NCI-H446 treated with DMSO at 0.1 percent for 48 hours (cell line): Measurements from ENCODE around the gene KAZN.

Source experiments
- DNase-seq: peaks from one replicate; lab custom pipeline; 2025; lab: John Stamatoyannopoulos, UW

KAZN gene

DNA sequence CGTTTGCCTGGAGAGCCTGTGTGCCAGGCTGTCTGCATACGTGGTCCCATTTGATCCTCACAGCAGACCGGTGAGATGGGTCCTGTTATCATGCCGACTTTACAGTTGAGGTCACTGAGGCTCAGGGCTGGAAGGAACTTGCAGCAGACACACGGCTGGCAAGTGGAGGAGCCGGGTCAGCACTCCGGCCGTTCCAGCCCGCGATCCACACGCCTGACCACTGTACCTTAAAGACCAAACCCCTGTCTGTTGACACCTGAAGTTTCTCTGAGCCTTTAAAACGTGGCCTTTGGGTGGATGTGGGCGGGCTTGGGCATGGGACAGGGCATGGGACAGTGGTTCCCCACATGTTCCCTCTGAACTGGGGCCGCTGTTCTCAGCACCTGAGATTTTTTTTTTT, 383.5 kb downstream of the KAZN start:
- no peak for DNase-seq

DNA sequence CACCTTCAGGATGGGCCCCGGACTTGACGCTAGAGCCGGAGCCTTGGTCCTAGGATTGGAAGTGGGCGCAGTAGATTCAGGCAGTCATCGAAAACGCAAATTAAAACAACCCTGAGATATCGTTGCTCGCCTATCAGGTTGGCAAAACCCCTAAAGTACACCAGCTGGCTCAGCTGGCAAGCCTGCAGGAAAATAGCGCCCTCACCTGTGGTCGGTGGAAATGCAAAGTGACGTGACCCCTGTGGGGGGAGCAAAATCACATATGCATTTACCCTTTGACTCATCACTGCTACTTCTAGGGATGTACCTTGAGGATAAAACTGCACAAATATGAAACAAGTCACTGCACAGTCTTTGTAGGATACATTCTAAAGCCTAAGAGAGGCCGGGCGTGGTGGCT, 384.8 kb downstream of the KAZN start:
- no peak for DNase-seq

DNA sequence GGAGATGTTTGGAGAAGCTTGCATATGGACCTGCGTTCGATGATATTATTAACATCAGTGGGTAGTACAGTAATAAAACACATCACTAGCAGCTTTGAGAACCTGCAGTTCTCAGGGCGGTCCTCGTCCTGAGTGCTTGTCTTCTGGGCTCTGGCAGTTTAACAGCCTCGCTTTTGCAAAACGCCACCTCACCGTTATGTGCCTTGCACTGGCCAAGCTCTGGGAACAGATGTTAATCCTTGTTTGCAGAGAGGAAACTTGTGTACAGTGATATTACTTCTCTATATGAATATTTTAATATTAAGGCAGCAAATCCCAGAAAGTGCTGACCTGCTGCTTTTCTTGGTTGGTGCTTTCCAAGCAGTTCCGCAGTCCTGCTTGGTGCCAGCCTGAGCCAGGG, 387.7 kb downstream of the KAZN start:
- DNase-seq, result no peak

DNA sequence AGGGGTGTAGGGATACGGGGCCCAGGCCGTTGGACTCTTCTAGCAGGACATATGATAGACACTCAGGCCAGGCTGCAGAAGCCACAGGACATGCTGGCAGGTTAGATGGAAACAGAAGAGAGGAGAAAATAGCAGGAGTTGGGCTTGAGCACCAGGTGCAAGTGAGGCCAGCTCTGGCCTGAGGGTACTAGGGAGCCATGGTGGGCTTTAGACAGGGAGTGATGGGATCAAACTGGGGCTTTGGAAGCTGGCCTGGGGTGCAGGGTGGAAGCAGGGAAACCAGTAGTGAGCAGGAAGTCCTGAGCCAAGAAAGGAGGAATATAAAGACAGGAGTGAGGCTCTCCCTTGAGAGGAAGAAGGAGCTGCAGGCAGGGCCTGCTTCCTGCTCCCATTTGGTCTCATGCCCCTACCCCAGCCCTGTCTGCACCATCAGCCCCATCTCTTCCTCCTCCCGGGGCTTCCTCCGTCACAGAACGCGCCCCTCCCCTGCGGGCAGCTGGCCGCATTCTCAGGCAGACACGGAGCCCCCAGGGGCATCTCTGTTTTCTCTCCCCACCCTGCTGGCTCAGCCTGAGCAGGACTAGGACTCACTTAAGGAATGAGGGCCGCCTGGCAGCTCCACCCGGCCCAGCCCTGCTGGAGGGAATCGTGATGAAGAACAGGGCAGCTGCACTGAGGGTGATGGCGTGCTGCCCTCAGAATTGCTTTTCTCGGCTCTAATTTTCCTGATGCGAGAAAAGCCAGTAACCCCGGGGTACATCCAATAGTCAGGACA, 389.5 kb downstream of the KAZN start:
- no peak for DNase-seq

DNA sequence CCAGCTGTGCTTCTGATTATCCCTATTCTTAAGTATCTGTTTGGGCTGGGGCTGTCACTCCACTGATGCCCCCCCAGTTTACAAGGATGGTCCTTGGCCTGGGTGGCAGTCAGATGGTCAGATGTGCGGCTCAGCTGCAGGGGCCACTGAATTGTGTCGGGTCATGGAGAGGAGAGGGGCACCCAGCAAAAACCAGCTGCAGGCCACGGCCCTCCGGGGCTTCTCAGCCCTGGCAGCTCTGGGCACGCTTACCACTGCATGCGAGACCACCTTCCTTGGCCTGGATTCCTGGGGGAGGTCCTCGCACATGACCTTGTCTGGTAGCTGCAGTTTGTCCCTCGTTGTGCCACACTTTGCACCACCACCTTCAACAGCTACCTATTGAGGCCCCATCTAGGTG, 390.2 kb downstream of the KAZN start:
- no peak for DNase-seq

DNA sequence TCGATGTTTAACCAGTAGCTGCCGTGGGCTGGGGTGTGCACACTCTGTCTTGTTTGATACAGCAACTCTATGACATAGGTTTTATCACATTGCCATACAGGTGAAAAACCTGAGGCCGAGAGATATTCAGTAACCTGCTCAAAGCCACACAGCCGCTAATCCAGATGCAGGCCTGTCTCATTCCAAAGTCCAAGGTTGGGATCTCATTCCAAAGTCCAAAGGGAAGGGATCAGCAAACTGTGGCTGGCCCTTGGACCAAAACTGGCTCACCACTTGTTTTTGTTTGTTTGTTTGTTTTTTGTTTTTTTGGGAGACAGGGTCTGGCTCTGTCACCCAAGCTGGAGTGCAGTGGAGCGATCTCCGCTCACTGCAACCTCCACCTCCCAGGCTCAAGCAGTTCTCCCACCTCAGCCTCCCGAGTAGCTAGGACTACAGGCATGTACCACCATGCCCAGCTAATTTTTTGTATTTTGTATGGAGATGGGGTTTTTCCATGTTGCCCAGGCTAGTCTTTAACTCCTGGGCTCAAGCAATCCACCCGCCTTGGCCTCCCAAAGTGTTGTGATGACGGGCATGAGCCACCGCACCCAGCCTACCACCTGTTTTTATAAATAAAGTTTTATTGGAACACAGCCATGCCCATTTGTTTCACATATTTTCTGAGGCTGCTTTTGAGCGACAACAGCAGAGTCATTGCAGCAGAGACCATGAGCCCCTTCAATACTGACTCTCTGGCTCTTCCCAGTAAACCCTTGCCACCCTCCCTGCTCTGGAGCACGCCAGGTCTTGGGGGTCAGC, 391.6 kb downstream of the KAZN start:
- no peak for DNase-seq

GRCh38 chr1:14993414-14993813, 394.9 kb downstream of the KAZN start:
- no peak for DNase-seq

GRCh38 chr1:14994148-14994547, 395.7 kb downstream of the KAZN start:
- no peak for DNase-seq

DNA sequence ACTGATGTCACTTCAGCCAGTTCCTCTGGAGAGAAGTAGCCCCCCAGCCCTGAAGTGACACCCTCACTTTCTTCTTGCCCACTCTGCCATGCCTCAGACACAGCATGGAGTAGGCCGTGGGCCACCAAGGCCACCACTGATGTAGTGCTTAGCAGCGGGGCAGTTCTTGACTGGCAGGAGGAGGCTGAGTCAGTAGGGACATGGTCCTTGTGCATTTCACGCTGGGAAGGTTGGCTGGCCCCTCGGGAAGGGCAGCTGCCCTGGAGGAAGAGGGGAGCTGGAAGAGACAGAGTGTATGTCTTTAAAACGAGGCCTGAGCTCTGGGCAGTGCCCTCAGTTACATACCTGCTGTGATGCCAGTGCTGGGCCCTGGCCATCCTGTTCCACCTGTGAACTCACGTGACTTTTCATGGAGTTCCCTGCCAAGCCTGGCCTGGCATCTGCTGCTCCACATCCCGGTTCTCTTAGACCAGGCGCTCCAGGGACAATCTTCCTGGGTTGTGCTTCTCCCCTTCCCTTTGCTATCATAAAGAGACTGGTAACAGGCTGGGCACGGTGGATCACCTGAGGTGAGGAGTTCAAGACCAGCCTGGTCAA, 396.5 kb downstream of the KAZN start:
- DNase-seq, result no peak

- DNase-seq, result no peak
Measured at GRCh38 chr1:14996133-14997050, 397.9 kb downstream of the KAZN start.

DNA sequence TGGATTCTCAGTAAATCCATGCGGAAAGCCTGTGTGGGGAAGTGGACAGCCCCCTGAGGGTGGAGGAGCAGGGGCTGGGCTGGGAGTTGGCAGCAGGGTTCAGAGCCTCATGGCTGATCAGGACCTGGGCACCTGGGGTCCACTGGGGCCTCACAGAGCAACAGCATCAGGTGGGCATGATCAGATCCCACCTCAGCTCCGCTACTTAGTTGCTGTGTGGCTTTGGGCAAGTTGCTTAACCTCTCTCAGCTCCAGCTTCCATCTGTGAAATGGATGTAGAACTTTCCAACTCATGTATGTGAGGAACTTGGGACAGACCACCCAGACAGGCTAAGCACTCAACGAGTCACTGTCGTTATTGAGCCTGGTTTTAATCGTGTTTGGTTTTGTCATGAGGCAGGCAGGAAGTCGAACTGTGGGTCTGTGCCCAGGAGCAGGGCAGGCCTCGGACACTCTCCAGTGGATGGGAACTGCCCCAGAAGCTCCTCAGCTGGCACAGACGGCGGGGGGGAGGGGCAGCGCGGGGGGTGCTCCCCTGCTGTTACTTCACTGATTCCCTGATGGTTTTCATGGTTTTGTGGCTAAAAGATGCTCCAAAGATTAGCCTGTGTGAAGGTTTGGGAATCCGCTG, 399.3 kb downstream of the KAZN start:
- no peak for DNase-seq

- no peak for DNase-seq
Measured at GRCh38 chr1:14999441-14999840, 401.0 kb downstream of the KAZN start.

- no peak for DNase-seq
Measured at GRCh38 chr1:15000030-15000429, 401.5 kb downstream of the KAZN start.

GRCh38 chr1:15000671-15001070, 402.2 kb downstream of the KAZN start:
- DNase-seq, result no peak

DNA sequence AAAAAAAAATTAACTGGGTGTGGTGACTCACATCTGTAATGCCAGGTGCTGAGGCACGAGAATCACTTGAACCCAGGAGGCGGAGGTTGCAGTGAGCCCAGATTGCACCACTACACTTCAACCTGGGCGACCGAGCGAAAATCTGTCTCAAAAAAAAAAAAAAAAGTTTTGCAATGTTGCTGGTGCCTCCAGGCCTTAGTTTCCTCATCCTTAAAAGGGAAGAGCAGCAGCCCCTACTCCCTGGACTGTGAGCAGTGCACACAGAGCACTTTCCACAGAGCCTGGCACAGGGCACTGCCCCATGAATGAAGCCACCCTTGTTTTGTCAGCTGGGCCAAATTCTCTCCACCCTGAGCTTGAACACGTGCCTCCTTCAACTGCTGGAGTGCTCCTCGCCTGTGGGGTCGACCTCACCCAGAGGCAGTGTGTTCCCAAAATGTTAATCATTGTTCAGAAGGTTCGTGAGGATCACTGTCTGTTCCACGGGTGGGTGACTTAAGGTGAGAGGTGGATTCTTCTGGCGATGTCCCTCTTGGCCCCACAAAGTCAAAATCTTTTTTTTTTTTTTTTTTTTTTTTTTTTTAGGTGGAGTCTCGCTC, 402.9 kb downstream of the KAZN start:
- DNase-seq, result no peak

DNA sequence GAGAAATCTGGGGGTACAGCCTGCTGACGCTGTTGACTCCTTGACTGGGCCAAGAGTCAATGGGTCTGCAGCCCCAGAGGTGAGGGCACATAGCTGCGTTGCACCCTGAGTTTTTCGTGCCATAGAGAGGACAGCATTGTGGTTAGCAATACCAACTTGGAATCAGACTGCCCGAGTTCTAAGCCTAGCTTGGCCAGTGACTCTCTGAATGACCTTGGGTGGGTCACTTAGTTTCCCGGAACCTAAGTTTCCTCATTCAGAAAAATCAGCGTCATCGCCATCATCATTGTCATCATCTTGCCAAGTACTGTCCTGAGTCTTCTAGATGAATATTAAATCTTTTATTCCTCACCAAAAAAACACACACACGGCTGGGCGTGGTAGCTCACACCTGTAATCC, 403.8 kb downstream of the KAZN start:
- no peak for DNase-seq

DNA sequence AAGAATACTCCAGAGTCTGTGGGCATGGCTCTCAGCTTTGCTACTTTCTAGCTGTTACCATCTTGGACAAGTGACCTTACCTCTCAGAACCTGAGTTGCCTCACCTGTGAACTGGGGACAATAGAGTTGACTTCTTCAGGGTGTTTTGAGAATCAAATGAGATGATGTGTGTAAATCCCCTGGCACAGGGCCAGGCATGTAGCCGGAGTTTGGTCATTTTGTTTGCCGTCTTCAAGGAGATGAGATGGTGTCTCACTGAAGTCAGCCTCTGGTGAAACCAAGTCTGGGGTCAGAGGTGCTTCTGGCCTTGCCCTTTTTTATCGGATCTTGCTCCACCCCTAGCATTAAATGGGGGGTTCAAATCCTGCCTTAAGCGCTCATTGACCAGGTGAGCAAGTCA, 405.9 kb downstream of the KAZN start:
- no peak for DNase-seq

GRCh38 chr1:15005116-15005515, 406.6 kb downstream of the KAZN start:
- peak; percentile 75 for DNase-seq

DNA sequence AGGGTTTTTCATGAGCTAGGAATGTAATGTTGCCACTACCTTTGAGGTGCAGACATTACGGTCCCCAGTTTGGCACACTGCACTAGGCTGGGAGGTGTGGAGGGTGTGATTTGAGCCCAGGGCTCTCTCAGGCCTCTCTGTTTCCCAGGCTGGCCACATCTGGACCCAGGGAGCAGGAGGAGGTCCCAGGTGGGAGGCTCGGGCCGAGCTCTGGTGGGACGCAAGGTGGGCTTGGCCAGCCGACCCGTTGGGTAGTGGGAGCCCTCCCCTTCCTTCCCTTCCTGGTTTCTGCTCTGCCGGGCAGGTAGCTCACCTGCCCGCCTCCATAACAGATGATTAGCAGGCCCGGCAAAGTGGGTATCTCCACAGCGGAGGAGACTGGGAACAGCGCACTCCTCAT, 408.9 kb downstream of the KAZN start:
- no peak for DNase-seq

DNA sequence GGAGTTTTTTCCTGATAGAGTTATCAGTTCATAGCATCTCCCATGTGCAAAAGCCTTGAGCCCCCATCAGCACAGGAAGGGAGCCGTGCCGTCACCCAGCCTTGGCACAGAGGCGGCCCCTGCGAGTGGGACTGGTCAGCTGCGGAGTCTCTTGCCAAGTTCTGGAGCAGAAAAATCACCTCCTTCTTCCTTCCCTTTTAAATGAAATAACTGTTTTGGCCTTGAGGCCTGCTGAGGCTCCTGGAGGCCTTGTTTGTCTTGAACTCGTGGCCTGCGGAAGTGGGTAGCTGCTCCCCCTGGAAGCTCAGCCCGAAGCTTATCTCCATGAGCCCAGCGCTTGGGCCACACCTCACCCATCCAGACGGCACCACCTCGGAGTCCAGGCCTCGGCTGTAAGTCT, 409.4 kb downstream of the KAZN start:
- no peak for DNase-seq
